Measurements from ENCODE around the gene ETF1.

DNA sequence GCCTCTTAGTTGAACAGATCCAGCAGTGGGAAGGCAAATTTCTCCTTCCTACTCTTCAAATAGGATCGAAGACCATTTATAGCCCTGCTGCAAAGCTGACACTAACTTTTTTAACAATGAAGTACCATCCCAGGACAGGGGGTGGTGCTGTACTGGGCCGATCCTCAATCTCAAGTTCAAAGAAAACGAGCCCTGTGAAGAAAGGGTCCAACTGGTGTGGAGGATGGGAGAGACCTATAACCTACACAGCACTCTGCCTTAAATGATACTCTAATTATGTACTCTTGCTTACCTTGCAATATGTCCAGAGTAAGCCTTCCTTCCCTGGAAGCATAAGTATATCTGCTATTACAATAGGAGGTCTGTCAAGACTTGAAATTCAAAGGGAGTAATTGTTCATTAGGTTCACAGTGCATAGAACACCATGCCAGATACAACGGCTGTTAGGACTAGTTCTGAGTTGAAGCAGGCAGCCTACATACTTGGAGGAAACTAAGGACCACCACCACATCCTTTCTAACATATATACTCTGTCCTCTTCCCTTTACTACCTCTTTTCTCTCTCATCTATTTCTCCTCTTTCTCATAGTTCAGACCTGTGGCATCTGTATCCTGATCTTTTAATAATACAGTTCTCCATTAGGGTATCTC lies 6.2 kb downstream of the ETF1 start:
- TF ChIP-seq, protein P1, sequence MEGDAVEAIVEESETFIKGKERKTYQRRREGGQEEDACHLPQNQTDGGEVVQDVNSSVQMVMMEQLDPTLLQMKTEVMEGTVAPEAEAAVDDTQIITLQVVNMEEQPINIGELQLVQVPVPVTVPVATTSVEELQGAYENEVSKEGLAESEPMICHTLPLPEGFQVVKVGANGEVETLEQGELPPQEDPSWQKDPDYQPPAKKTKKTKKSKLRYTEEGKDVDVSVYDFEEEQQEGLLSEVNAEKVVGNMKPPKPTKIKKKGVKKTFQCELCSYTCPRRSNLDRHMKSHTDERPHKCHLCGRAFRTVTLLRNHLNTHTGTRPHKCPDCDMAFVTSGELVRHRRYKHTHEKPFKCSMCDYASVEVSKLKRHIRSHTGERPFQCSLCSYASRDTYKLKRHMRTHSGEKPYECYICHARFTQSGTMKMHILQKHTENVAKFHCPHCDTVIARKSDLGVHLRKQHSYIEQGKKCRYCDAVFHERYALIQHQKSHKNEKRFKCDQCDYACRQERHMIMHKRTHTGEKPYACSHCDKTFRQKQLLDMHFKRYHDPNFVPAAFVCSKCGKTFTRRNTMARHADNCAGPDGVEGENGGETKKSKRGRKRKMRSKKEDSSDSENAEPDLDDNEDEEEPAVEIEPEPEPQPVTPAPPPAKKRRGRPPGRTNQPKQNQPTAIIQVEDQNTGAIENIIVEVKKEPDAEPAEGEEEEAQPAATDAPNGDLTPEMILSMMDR (IDR thresholded peaks at IDR 0.05), result no peak
- no peak for TF ChIP-seq POLR2A (IDR thresholded peaks at IDR 0.05)
